Esophagus squamous epithelium (tissue), 4 donors: ENCODE measurements around the gene PGBD1.

Experiments
- POLR2A ChIP-seq, 4 donors: fragments of 450-650 bp; IDR thresholded peaks; one replicate each; pipeline ENCODE4 v1.6.1; 2017; ENCODE audit warnings: antibody characterized with exemption in 4 of 4, mild to moderate bottlenecking in 4 of 4, moderate library complexity in 3 of 4
- TF ChIP-seq, protein P1 (sequence below), 6 experiments: fragments of 450-650 bp in 4 of 6; fragments of 200-600 bp in 2 of 6; sonication (generic) in 2 of 6; IDR thresholded peaks; one replicate each; pipeline ENCODE4 v1.5.1; 2016 to 2019; ENCODE audit warnings: antibody characterized with exemption in 6 of 6, mild to moderate bottlenecking in 4 of 6, moderate library complexity in 4 of 6

DNA sequence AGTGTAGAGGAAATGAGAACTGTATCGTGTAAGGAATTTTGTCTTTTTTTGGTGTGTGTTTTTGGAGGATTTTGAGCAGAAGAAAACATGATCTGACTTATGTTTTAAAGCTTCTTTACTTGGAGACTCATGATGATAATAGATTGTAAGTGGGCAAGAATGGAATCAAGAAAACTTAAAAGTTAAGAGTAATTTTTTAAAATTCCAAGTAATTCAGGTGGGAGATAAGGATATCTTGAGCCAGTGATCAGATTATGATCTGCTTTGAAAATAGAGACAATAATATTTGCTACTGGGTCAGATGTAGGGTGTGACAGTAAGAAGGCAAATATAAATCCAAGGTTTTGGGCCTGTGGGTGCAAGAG, 13.7 kb upstream of the PGBD1 start:
- TF ChIP-seq, protein P1, sequence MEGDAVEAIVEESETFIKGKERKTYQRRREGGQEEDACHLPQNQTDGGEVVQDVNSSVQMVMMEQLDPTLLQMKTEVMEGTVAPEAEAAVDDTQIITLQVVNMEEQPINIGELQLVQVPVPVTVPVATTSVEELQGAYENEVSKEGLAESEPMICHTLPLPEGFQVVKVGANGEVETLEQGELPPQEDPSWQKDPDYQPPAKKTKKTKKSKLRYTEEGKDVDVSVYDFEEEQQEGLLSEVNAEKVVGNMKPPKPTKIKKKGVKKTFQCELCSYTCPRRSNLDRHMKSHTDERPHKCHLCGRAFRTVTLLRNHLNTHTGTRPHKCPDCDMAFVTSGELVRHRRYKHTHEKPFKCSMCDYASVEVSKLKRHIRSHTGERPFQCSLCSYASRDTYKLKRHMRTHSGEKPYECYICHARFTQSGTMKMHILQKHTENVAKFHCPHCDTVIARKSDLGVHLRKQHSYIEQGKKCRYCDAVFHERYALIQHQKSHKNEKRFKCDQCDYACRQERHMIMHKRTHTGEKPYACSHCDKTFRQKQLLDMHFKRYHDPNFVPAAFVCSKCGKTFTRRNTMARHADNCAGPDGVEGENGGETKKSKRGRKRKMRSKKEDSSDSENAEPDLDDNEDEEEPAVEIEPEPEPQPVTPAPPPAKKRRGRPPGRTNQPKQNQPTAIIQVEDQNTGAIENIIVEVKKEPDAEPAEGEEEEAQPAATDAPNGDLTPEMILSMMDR (IDR thresholded peaks at IDR 0.05) = no peak
- no peak for TF ChIP-seq POLR2A (IDR thresholded peaks at IDR 0.05)
